ENCODE measurements around the gene RHO.

- TF ChIP-seq CTCF (IDR thresholded peaks at IDR 0.05): no peak
- TF ChIP-seq TCF7L2 (IDR thresholded peaks at IDR 0.05; ENCODE audit: low read depth, low read length): no peak
- no peak for TF ChIP-seq SIN3A (IDR thresholded peaks at IDR 0.05; ENCODE audit: borderline replicate concordance, insufficient read depth, low read depth, low read length)
- TF ChIP-seq POLR2AphosphoS5 (IDR thresholded peaks at IDR 0.05; ENCODE audit: low read depth, low read length): no peak
- no peak for TF ChIP-seq REST (IDR thresholded peaks at IDR 0.05; ENCODE audit: insufficient read depth in 1 of 2, low read depth in 2 of 2, low read length in 1 of 2)
These were observed 4.4 kb upstream of the RHO start for GRCh38 chr3:129524081-129524480.

All from Panc1 (cell line).